Left lung (tissue), 10 donors: ENCODE data around the gene RAPGEF2. TPM values are rescaled to one million over a fixed set of nuclear protein-coding genes. Genes with fewer than 3 reads are reported as not detected.

ENCODE experiments used
- ATAC-seq: fragments of 200-7000 bp; cut with Tn5 transposase; one replicate; pipeline ENCODE4 v1.9.1; 2020; ENCODE audit warnings: moderate library complexity
- DNase-seq, 4 donors: peaks; one replicate each; pipeline ENCODE4 v3.0.0-alpha.2; 2013 to 2020
- H3K27ac ChIP-seq, 2 donors: fragments of 200-600 bp; sonication (generic) in 1 of 2; one replicate each; pipeline versions ENCODE4 v1.5.0 to v1.8.0; 2020 to 2021
- H3K27me3 ChIP-seq, 2 donors: fragments of 200-600 bp; sonication (generic) in 1 of 2; one replicate each; pipeline versions ENCODE4 v1.5.0 to v1.8.0; 2020 to 2021
- H3K36me3 ChIP-seq, 2 donors: fragments of 200-600 bp; sonication (generic) in 1 of 2; one replicate each; pipeline versions ENCODE4 v1.5.0 to v1.8.0; 2020 to 2021
- H3K4me1 ChIP-seq, 2 donors: fragments of 200-600 bp; one replicate each; pipeline ENCODE4 v1.8.0; 2021
- H3K4me3 ChIP-seq, 2 donors: fragments of 200-600 bp; sonication (generic) in 1 of 2; one replicate each; pipeline versions ENCODE4 v1.5.0 to v1.8.0; 2020 to 2021; ENCODE audit warnings: mild to moderate bottlenecking in 1 of 2
- H3K9me3 ChIP-seq, 2 donors: fragments of 200-600 bp; sonication (generic) in 1 of 2; one replicate each; pipeline versions ENCODE4 v1.5.0 to v1.8.0; 2020 to 2021
- intact Hi-C, 2 donors: fragments of 100-400 bp; cut with DNase I; formaldehyde crosslinking; loops; one replicate each; pipeline versions ENCODE4 v1.11.2 to v1.14.2; 2022
- polyA plus RNA-seq, 6 donors: library from polyadenylated mRNA; unstranded; fragments of 120-200 nt; gene quantifications; one replicate each; pipeline ENCODE4 v1.2.1, GENCODE V29; 2013; ENCODE audit not compliant: insufficient read length in 6 of 6
- total RNA-seq, 2 donors: library from RNA; stranded (reverse); fragmentation: NEBNext Ultra II Directional; extraction: Animal tissue kit (Norgen Biotek cat#: 25700); gene quantifications; one replicate each; pipeline ENCODE4 v1.2.1, GENCODE V29; 2021
- TF ChIP-seq, protein P1 (sequence below), 2 donors: fragments of 200-600 bp; sonication (generic) in 1 of 2; IDR thresholded peaks; one replicate each; pipeline versions ENCODE4 v1.5.0 to v1.8.0; 2021; ENCODE audit warnings: antibody characterized with exemption in 2 of 2
- donor health status: DM: no; HTN: yes; CAD: no.
- donor health status: DM: no; HTN: no; CAD: no.

RAPGEF2 gene
- total and polyA plus RNA-seq, 8 donors, result 39.9 to 52.0 (median 45.4) TPM

DNA sequence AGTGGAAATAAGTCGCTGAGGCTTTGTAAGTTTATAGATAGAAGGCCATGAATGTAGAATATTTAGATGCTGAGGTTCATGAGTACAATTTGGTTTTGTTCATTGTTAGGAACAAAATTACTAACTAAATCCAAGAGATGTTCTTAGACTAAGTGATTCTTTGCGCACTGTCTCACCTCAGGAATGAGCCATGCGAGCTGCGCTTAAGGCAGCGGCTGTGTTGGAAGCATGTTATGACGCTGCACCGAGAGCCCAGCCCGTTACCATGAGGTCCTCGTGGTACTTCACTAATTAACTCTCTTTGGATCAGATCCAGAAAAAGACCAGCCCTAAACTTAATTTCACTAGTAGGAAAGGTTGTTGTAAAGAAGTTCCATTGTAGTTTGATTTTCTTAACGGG is 166.2 kb downstream of the RAPGEF2 start:
- H3K4me1 ChIP-seq, result peaks cover 7 to 62% of the 10 kb centered on the region in 2 donors
- H3K27ac ChIP-seq, result no peak overlapping the region
- H3K36me3 ChIP-seq, result no peaks in the 10 kb centered on the region
- intact Hi-C loops, result no loop called here
- no peaks in the 10 kb centered on the region for H3K27me3 ChIP-seq
- H3K4me3 ChIP-seq, result no peak overlapping the region
- H3K9me3 ChIP-seq, result no peaks in the 10 kb centered on the region
- DNase-seq (peak in 1 of 4 donors; percentile 40), ATAC-seq (no peak)
- TF ChIP-seq, protein P1, sequence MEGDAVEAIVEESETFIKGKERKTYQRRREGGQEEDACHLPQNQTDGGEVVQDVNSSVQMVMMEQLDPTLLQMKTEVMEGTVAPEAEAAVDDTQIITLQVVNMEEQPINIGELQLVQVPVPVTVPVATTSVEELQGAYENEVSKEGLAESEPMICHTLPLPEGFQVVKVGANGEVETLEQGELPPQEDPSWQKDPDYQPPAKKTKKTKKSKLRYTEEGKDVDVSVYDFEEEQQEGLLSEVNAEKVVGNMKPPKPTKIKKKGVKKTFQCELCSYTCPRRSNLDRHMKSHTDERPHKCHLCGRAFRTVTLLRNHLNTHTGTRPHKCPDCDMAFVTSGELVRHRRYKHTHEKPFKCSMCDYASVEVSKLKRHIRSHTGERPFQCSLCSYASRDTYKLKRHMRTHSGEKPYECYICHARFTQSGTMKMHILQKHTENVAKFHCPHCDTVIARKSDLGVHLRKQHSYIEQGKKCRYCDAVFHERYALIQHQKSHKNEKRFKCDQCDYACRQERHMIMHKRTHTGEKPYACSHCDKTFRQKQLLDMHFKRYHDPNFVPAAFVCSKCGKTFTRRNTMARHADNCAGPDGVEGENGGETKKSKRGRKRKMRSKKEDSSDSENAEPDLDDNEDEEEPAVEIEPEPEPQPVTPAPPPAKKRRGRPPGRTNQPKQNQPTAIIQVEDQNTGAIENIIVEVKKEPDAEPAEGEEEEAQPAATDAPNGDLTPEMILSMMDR (IDR thresholded peaks at IDR 0.05), result no peak

DNA sequence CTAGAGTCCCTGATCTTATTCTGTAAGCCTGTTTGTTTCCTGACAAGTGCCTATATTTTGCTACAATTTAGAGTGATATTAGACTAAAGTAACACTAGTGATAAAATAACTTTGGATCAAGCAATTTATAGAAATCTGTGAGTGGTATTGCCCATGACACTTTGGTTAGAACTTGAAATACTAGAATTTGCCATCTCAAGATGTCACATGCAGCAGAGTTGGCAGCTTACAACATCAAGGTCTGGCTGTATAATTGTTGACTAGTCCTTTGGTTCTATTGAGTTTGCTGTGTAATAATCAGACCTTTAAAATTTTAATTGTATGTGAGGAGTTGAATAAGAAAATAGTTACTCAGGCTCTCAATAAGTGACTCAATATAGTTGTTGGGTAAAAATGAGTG is 167.1 kb downstream of the RAPGEF2 start:
- DNase-seq (no peak), ATAC-seq (no peak)
- no peak overlapping the region for H3K4me3 ChIP-seq
- no peaks in the 10 kb centered on the region for H3K27me3 ChIP-seq
- TF ChIP-seq, protein P1 (IDR thresholded peaks at IDR 0.05), result no peak
- intact Hi-C loops, result no loop called here
- peaks cover 7 to 68% of the 10 kb centered on the region in 2 donors for H3K4me1 ChIP-seq
- no peaks in the 10 kb centered on the region for H3K36me3 ChIP-seq
- no peak overlapping the region for H3K27ac ChIP-seq
- H3K9me3 ChIP-seq, result no peaks in the 10 kb centered on the region

DNA sequence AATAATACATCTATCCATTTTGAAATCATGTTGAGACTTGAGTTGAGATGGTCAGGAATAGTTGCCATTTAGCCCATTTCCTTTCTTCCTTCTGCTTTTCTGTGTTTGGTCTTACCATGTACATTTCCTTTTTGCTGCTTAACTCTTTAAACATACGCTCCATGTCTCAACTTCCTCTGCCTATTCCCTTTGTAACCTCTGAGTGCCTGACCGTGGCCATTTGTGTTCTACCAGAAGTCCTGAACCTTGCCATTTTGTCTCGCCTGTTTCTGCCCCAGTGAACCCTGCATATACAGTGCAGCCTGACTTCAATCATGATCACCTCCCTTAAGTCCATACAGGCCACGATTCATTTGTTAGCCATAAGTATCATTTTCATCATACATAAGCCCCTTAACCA is 169.0 kb downstream of the RAPGEF2 start:
- Histone ChIP-seq H3K36me3 (no peaks in the 10 kb centered on the region), H3K4me3 (no peak overlapping the region), H3K27ac (peak overlapping the region in 1 of 2 donors; percentile 33), H3K9me3 (no peaks in the 10 kb centered on the region), H3K4me1 (peaks cover 7 to 65% of the 10 kb centered on the region in 2 donors), H3K27me3 (no peaks in the 10 kb centered on the region)
- peak; percentile 36 for ATAC-seq
- intact Hi-C loops, result no loop called here
- peak in 2 of 4 donors; percentile 76 to 79 for DNase-seq
- TF ChIP-seq, protein P1 (IDR thresholded peaks at IDR 0.05), result no peak

DNA sequence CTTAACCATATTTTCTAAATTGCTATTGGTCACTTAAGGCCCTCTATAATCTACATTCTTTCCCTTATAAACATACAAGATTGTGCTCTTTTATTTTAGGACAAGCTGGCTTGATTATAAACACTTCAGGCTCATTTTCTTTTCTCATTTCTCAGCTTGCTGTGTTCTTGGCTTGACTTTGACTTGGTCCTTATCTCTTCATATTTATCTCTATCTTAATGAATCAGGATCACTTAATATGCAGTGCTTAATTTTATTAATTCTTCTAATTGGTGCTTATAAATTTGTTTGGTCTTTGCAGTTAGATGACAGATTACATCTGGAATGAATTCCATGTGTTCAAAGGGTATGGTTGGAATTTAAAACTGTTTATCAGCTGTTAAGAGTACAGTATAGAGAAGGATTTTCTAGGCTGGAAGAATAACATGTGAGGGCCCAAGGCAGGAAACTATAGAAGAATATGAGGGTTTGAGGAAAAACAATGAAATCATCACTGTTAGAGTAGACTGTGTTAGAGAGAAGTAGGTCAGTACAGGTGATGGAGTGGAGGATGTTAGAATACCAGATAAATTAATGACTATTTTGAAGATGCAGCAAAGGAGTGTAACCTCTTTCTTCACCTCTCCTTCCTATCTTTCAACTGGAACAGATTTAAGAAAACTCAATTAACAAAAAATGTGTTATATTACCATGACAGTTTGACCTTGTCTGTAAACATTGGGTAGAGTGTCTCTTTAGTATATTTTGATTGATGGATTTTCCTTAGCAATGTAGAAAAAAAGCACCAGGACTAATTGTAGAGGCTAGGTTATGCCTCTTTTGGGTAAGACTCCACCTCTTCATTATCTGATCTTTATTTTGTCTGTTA is 169.6 kb downstream of the RAPGEF2 start:
- peak in 2 of 4 donors; percentile 50 to 61 for DNase-seq

DNA sequence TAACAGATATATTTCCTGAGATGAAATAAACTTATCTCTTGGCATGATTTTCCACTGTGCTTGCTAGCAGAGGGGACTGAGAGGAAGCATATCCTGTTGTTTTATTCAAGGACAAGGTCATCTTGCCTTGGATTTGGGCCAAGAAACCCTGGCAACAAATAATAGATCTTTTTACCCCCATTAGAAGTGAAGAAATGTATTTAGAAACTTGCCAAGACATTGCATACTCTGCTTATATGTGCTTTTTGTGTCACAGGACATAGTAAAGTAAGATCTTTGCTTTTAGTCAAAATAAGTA is 170.2 kb downstream of the RAPGEF2 start:
- H3K27ac ChIP-seq, result peak overlapping the region in 1 of 2 donors; percentile 45
- DNase-seq (peak in 2 of 4 donors; percentile 76 to 86), ATAC-seq (no peak)
- intact Hi-C loops, result no loop called here
- H3K27me3 ChIP-seq, result no peaks in the 10 kb centered on the region
- TF ChIP-seq, protein P1 (IDR thresholded peaks at IDR 0.05), result no peak
- H3K36me3 ChIP-seq, result no peaks in the 10 kb centered on the region
- peaks cover 7 to 53% of the 10 kb centered on the region in 2 donors for H3K4me1 ChIP-seq
- H3K4me3 ChIP-seq, result no peak overlapping the region
- H3K9me3 ChIP-seq, result no peaks in the 10 kb centered on the region

More for the DNA sequence above, 169.6 kb downstream of the RAPGEF2 start:
- H3K27ac ChIP-seq, result peak overlapping the region in 1 of 2 donors; percentile 45
- no peak for ATAC-seq
- H3K9me3 ChIP-seq, result no peaks in the 10 kb centered on the region
- intact Hi-C loops, result no loop called here
- H3K4me3 ChIP-seq, result no peak overlapping the region
- H3K4me1 ChIP-seq, result peaks cover 7 to 59% of the 10 kb centered on the region in 2 donors
- H3K36me3 ChIP-seq, result no peaks in the 10 kb centered on the region
- H3K27me3 ChIP-seq, result no peaks in the 10 kb centered on the region
- TF ChIP-seq, protein P1 (IDR thresholded peaks at IDR 0.05), result no peak
